OCI-LY1 (cell line): ENCODE data around the gene YIPF5.

Experiments
- CTCF ChIP-seq: fragments of 200-600 bp; sonication (generic), shearing (Covaris generic); IDR thresholded peaks from 2 replicates; pipeline ENCODE4 v1.5.1; 2017; ENCODE audit warnings: mild to moderate bottlenecking, antibody characterized with exemption, low read length, moderate library complexity, mixed read lengths
- EZH2 ChIP-seq: fragments of 200-600 bp; sonication (generic), shearing (Covaris generic); IDR thresholded peaks from 2 replicates; pipeline ENCODE4 v1.8.0; 2017; ENCODE audit warnings: borderline replicate concordance, mixed run types, mild to moderate bottlenecking, antibody characterized with exemption, low read length, moderate library complexity, mixed read lengths

- TF ChIP-seq CTCF = peak; percentile 78
- no peak for TF ChIP-seq EZH2
Measured at GRCh38 chr5:144191998-144192397, 21.5 kb upstream of the YIPF5 start.
